Measurements from ENCODE around the gene CORO2A. TPM values are rescaled to one million over a fixed set of nuclear protein-coding genes. Genes with fewer than 3 reads are reported as not detected.

Gene CORO2A
- total RNA-seq, 1 experiment from 2014 or later: 19.8 TPM

DNA sequence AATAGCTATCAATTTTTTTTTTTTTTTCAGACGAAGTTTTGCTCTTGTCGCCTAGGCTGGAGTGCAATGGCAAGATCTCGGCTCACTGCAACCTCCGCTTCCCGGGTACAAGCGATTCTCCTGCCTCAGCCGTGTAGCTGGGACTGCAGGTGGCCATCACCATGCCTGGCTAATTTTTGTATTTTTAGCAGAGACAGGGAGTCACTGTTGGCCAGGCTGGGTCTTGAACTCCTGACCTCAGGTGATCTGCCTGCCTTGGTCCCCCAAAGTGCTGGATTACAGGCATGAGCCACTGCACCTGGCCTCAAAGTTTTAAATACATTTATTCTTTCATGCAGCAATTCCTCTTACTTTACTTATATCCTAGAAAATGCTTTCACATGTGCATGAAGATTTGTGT lies 91.0 kb downstream of the CORO2A start:
- Histone ChIP-seq H3K9me2 (ENCODE audit: insufficient read depth) (no peaks in the 10 kb centered on the region), H3K27me3 (ENCODE audit: insufficient read depth, low read depth) (no peaks in the 10 kb centered on the region), H3K36me3 (ENCODE audit: low read depth) (no peaks in the 10 kb centered on the region; the same call in none of the 2 replicates), H3F3A (ENCODE audit: insufficient read depth, low read depth) (no peaks in the 10 kb centered on the region; the same call in 1 of the 2 replicates), H2AFZ (no peak overlapping the region), H3K27ac (no peak overlapping the region), H3K4me3 (no peak overlapping the region), H3K79me2 (ENCODE audit: low read depth) (no peaks in the 10 kb centered on the region), H3K4me2 (no peak overlapping the region), H3K9me3 (ENCODE audit: insufficient read depth, low read depth) (no peaks in the 10 kb centered on the region), H3K4me1 (replicated peaks; ENCODE audit: insufficient read depth) (no peaks in the 10 kb centered on the region), H4K20me1 (ENCODE audit: insufficient read depth) (no peaks in the 10 kb centered on the region)
- POLR2A ChIA-PET (ENCODE audit: unreplicated experiment): interaction anchor here (0.7 kb wide), 1 partner anchor 9 kb away, joined by 3 read pairs; no protein-coding TSS in a partner anchor
- BruUV-seq (replicated peaks): no TSS peak
- CTCF ChIA-PET: no interaction called here
- intact Hi-C loops (cut with micrococcal nuclease; ENCODE audit: unreplicated experiment): no loop called here
- no peak for TF ChIP-seq EZH2 (IDR thresholded peaks at IDR 0.05; ENCODE audit: low read depth)
- TF ChIP-seq, protein P1, sequence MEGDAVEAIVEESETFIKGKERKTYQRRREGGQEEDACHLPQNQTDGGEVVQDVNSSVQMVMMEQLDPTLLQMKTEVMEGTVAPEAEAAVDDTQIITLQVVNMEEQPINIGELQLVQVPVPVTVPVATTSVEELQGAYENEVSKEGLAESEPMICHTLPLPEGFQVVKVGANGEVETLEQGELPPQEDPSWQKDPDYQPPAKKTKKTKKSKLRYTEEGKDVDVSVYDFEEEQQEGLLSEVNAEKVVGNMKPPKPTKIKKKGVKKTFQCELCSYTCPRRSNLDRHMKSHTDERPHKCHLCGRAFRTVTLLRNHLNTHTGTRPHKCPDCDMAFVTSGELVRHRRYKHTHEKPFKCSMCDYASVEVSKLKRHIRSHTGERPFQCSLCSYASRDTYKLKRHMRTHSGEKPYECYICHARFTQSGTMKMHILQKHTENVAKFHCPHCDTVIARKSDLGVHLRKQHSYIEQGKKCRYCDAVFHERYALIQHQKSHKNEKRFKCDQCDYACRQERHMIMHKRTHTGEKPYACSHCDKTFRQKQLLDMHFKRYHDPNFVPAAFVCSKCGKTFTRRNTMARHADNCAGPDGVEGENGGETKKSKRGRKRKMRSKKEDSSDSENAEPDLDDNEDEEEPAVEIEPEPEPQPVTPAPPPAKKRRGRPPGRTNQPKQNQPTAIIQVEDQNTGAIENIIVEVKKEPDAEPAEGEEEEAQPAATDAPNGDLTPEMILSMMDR (conservative IDR thresholded peaks at IDR 0.05): no peak
- no peak for DNase-seq

DNA sequence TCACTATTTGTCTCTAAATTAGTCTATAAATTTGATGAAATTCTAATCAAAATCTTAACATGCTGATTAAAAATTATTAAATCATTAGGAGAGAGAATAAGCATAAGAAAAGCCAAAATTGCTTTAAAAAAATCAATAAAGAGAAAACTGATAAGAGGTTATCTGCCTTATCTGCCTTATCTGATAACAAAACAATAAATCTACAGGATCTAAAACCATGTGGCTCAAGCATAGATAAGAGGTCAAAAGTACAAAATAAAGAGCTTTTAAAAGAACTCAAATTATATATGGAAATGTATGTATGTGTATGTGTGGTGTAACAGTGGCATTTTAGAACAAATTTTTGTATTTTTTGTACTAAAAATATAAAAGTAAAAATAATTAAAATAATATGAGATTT lies 92.0 kb downstream of the CORO2A start:
- Histone ChIP-seq H3K27me3 (ENCODE audit: insufficient read depth, low read depth) (no peaks in the 10 kb centered on the region), H4K20me1 (ENCODE audit: insufficient read depth) (no peaks in the 10 kb centered on the region), H3K79me2 (ENCODE audit: low read depth) (no peaks in the 10 kb centered on the region), H3K9me3 (ENCODE audit: insufficient read depth, low read depth) (no peaks in the 10 kb centered on the region), H3K4me3 (no peak overlapping the region), H3K27ac (no peak overlapping the region), H3K36me3 (ENCODE audit: low read depth) (no peaks in the 10 kb centered on the region; the same call in none of the 2 replicates), H3K9me2 (ENCODE audit: insufficient read depth) (no peaks in the 10 kb centered on the region), H3K4me1 (replicated peaks; ENCODE audit: insufficient read depth) (no peaks in the 10 kb centered on the region), H3K4me2 (no peak overlapping the region), H2AFZ (no peak overlapping the region), H3F3A (ENCODE audit: insufficient read depth, low read depth) (no peaks in the 10 kb centered on the region; the same call in 1 of the 2 replicates)
- CTCF ChIA-PET: interaction anchor here (0.6 kb wide), 1 partner anchor 685 kb away, joined by 8 read pairs; no protein-coding TSS in a partner anchor
- BruUV-seq (replicated peaks): no TSS peak
- DNase-seq: no peak
- TF ChIP-seq, protein P1 (conservative IDR thresholded peaks at IDR 0.05): no peak
- TF ChIP-seq EZH2 (IDR thresholded peaks at IDR 0.05; ENCODE audit: low read depth): no peak
- POLR2A ChIA-PET (ENCODE audit: unreplicated experiment): no interaction called here
- intact Hi-C loops (cut with micrococcal nuclease; ENCODE audit: unreplicated experiment): no loop called here

DNA sequence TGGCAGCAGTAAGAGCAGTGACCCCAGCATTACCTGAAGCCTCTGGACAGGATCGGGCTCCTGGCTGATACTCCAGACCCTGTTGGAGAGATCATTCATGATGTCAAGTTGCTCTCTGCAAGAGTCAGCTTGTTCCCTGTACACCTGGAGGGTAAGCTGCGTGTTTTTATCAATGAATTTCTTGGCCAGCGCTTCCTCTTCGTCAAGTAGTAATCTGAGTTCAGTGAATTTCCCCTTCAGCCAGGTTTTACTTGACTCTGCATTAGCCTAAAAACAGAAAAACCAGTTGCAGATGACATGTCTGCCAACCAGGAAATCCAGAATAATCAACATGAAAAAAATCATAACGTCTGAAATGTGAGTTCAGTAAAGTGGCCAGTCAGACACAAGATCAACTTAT lies 92.5 kb downstream of the CORO2A start:
- Histone ChIP-seq H4K20me1 (ENCODE audit: insufficient read depth) (no peaks in the 10 kb centered on the region), H3K4me2 (no peak overlapping the region), H2AFZ (no peak overlapping the region), H3K27ac (no peak overlapping the region), H3F3A (ENCODE audit: insufficient read depth, low read depth) (no peaks in the 10 kb centered on the region; the same call in 1 of the 2 replicates), H3K4me1 (replicated peaks; ENCODE audit: insufficient read depth) (no peaks in the 10 kb centered on the region), H3K79me2 (ENCODE audit: low read depth) (no peaks in the 10 kb centered on the region), H3K9me2 (ENCODE audit: insufficient read depth) (no peaks in the 10 kb centered on the region), H3K4me3 (no peak overlapping the region), H3K36me3 (ENCODE audit: low read depth) (no peaks in the 10 kb centered on the region; the same call in 1 of the 2 replicates), H3K27me3 (ENCODE audit: insufficient read depth, low read depth) (no peaks in the 10 kb centered on the region), H3K9me3 (ENCODE audit: insufficient read depth, low read depth) (no peaks in the 10 kb centered on the region)
- no peak for DNase-seq
- ChIA-PET POLR2A (ENCODE audit: unreplicated experiment) (no interaction called here), CTCF (interaction anchor here (0.6 kb wide), 1 partner anchor 686 kb away, joined by 8 read pairs; no protein-coding TSS in a partner anchor)
- intact Hi-C loops (cut with micrococcal nuclease; ENCODE audit: unreplicated experiment): no loop called here
- BruUV-seq (replicated peaks): no TSS peak
- TF ChIP-seq, protein P1 (conservative IDR thresholded peaks at IDR 0.05): no peak
- no peak for TF ChIP-seq EZH2 (IDR thresholded peaks at IDR 0.05; ENCODE audit: low read depth)
